ENCODE data around the gene ALDH1A2.

The ALDH1A2 gene

DNA sequence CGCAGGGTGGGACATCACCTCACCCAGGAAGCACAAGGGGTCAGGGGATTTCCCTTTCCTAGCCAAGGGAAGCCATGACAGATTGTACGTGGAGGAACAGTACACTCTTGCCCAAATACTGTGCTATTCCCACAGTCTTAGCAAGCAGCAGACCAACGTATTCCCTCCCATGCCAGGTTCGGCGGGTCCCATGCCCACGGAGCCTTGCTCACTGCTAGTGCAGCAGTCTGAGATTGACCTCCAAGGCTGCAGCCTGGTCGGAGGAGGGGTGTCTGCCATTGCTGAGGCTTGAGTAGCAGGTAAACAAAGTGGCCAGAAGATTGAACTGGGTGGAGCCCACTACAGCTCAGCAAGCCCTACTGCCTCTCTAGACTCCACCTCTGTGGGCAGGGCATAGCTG, 39.0 kb downstream of the ALDH1A2 start:
- Histone ChIP-seq H3K4me2 (ENCODE audit: low read depth, low read length, poor library complexity, severe bottlenecking) (no peak overlapping the region), H3K27ac (ENCODE audit: low read depth, low read length) (no peak overlapping the region), H3K9me3 (ENCODE audit: insufficient read depth, low read length) (peaks cover 9% of the 10 kb centered on the region; the same call in 1 of the 2 replicates), H3K9ac (ENCODE audit: low read length) (no peak overlapping the region), H3F3A (ENCODE audit: insufficient read depth) (no peaks in the 10 kb centered on the region), H3K36me3 (ENCODE audit: low read length) (no peaks in the 10 kb centered on the region), H3K9me2 (replicated peaks; ENCODE audit: insufficient read depth, low read length) (no peaks in the 10 kb centered on the region), H3K27me3 (ENCODE audit: low read length) (no peaks in the 10 kb centered on the region), H4K20me1 (ENCODE audit: low read depth, low read length) (no peaks in the 10 kb centered on the region), H3K4me3 (ENCODE audit: insufficient read depth, low read length, poor library complexity, severe bottlenecking) (no peak overlapping the region), H2AFZ (ENCODE audit: low read depth, low read length, severe bottlenecking) (no peak overlapping the region), H3K79me2 (ENCODE audit: insufficient read depth, low read length) (no peaks in the 10 kb centered on the region)
- TF ChIP-seq EZH2phosphoT487 (conservative IDR thresholded peaks at IDR 0.05; ENCODE audit: low read length) (no peak), CTCF (IDR thresholded peaks at IDR 0.05; ENCODE audit: insufficient read depth, low read length, poor library complexity, severe bottlenecking) (no peak)

- Histone ChIP-seq H3K9me3 (ENCODE audit: insufficient read depth, low read length) (peaks cover 9% of the 10 kb centered on the region; the same call in 1 of the 2 replicates), H3F3A (ENCODE audit: insufficient read depth) (no peaks in the 10 kb centered on the region), H2AFZ (ENCODE audit: low read depth, low read length, severe bottlenecking) (no peak overlapping the region), H3K27me3 (ENCODE audit: low read length) (no peaks in the 10 kb centered on the region), H4K20me1 (ENCODE audit: low read depth, low read length) (no peaks in the 10 kb centered on the region), H3K4me3 (ENCODE audit: insufficient read depth, low read length, poor library complexity, severe bottlenecking) (no peak overlapping the region), H3K4me2 (ENCODE audit: low read depth, low read length, poor library complexity, severe bottlenecking) (no peak overlapping the region), H3K27ac (ENCODE audit: low read depth, low read length) (no peak overlapping the region), H3K36me3 (ENCODE audit: low read length) (no peaks in the 10 kb centered on the region), H3K9ac (ENCODE audit: low read length) (no peak overlapping the region), H3K79me2 (ENCODE audit: insufficient read depth, low read length) (no peaks in the 10 kb centered on the region), H3K9me2 (replicated peaks; ENCODE audit: insufficient read depth, low read length) (no peaks in the 10 kb centered on the region)
- TF ChIP-seq CTCF (IDR thresholded peaks at IDR 0.05; ENCODE audit: insufficient read depth, low read length, poor library complexity, severe bottlenecking): no peak
- no peak for TF ChIP-seq EZH2phosphoT487 (conservative IDR thresholded peaks at IDR 0.05; ENCODE audit: low read length)
Measured at GRCh38 chr15:58026051-58026450, 39.5 kb downstream of the ALDH1A2 start.

DNA sequence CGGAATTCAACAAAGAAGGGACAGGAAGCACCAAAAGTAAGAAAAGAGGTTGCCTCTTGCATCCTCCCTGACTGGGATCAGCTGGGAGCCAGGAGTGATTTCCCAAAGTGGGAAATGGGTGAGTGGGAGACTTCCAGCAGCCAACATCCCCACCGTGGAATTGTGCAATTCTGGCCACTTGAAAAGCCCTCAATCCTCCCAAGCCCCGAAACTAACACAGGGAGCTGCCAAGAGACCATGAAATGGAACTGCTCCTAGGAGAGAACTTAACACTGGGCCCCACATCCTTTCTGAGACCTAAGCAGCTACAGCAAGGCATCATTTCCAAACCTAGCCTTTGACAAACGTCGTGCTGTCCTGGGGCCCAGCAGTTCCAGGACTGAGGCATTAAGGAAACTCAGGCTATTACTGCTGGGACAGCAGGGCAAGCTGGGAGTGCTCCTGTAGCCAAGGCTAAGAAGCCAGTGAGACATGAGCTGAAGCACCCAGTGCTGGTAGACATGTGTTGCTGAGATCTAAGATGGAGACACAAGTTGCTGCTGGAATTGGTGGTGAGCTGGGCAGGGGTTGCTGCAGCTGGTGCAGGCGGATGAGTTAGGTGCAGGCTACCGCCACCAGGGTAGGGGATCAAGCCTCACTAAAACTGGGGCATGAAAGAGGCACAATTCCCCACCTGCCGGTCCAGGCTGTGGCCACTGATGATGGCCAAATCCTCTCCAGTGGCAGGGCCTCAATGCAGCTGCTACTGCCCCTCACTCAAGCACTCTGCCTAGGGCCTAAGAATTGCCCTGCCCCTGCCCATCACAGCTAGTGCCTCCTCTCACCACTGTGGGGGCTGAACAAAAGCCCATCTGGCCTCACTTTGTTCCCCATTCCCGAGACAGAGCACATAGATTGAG, 43.9 kb downstream of the ALDH1A2 start:
- Histone ChIP-seq H3K27ac (ENCODE audit: low read depth, low read length) (no peak overlapping the region), H4K20me1 (ENCODE audit: low read depth, low read length) (no peaks in the 10 kb centered on the region), H3K9me3 (ENCODE audit: insufficient read depth, low read length) (peaks cover 9% of the 10 kb centered on the region; the same call in 1 of the 2 replicates), H3K4me3 (ENCODE audit: insufficient read depth, low read length, poor library complexity, severe bottlenecking) (no peak overlapping the region), H3K9ac (ENCODE audit: low read length) (no peak overlapping the region), H3K4me2 (ENCODE audit: low read depth, low read length, poor library complexity, severe bottlenecking) (no peak overlapping the region), H3K9me2 (replicated peaks; ENCODE audit: insufficient read depth, low read length) (no peaks in the 10 kb centered on the region), H3K79me2 (ENCODE audit: insufficient read depth, low read length) (no peaks in the 10 kb centered on the region), H3F3A (ENCODE audit: insufficient read depth) (no peaks in the 10 kb centered on the region), H3K36me3 (ENCODE audit: low read length) (no peaks in the 10 kb centered on the region), H3K27me3 (ENCODE audit: low read length) (no peaks in the 10 kb centered on the region), H2AFZ (ENCODE audit: low read depth, low read length, severe bottlenecking) (no peak overlapping the region)
- TF ChIP-seq EZH2phosphoT487 (conservative IDR thresholded peaks at IDR 0.05; ENCODE audit: low read length): no peak
- no peak for TF ChIP-seq CTCF (IDR thresholded peaks at IDR 0.05; ENCODE audit: insufficient read depth, low read length, poor library complexity, severe bottlenecking)

Data from SU-DHL-6 (cell line).